Measurements from ENCODE around the gene MRPL27. TPM values are rescaled to one million over a fixed set of nuclear protein-coding genes. Genes with fewer than 3 reads are reported as not detected.

MRPL27 gene
- total RNA-seq, 4 donors from 2014 or later = 14.0 to 72.8 (median 64.4) TPM

GRCh38 chr17:50318501-50319285 is 54.3 kb downstream of the MRPL27 start:
- Histone ChIP-seq H3K27ac (no peak overlapping the region), H3K9me3 (no peaks in the 10 kb centered on the region), H3K36me3 (no peaks in the 10 kb centered on the region), H3K4me3 (no peak overlapping the region), H3K4me1 (no peaks in the 10 kb centered on the region), H3K27me3 (no peaks in the 10 kb centered on the region)
- TF ChIP-seq POLR2A (IDR thresholded peaks at IDR 0.05) (no peak), CTCF (IDR thresholded peaks at IDR 0.05) (no peak)
- DNase-seq = no peak

Small RNAs within 50 kb of the gene (small RNA-seq; reads per million reads assigned to genes)
- gene RF00019 = 0 reads per million in 2 donors

Other genes with a start within 250 kb of the MRPL27 start
- 1 to 10 TPM in 2 of 4 donors, under 1 TPM in 2; 0.53 to 2.5 (median 1.0) TPM for gene SAMD14, start 243.0 kb downstream of the MRPL27 start, total RNA-seq
- 10 to 100 TPM; 18.0 to 40.4 (median 32.9) TPM for gene PPP1R9B, start 222.5 kb downstream of the MRPL27 start, total RNA-seq
- 1 to 10 TPM in 3 of 4 donors, not detected in 1; 2.9 to 3.5 (median 3.5) TPM for gene SGCA, start 207.2 kb downstream of the MRPL27 start, total RNA-seq
- 100 to 1,000 TPM in 1 of 4 donors, 10 to 100 TPM in 3; 11.3 to 287 (median 31.9) TPM for gene COL1A1, start 171.6 kb downstream of the MRPL27 start, total RNA-seq
- 10 to 100 TPM in 3 of 4 donors, under 1 TPM in 1; 0.83 to 86.0 (median 50.6) TPM for gene TMEM92, start 98.7 kb downstream of the MRPL27 start, total RNA-seq
- 10 to 100 TPM; 17.7 to 41.3 (median 27.1) TPM for gene XYLT2, start 27.1 kb downstream of the MRPL27 start, total RNA-seq
- 10 to 100 TPM in 1 of 4 donors, 1 to 10 TPM in 2, under 1 TPM in 1; 0.53 to 23.1 (median 1.9) TPM for gene EME1, start within 50 bp of the MRPL27 start, total RNA-seq
- 10 to 100 TPM; 57.0 to 89.1 (median 73.2) TPM for gene LRRC59, start 24.3 kb upstream of the MRPL27 start, total RNA-seq
- 100 to 1,000 TPM; 143 to 278 (median 189) TPM for gene ACSF2, start 53.0 kb upstream of the MRPL27 start, total RNA-seq
- gene CHAD, start 95.7 kb upstream of the MRPL27 start, total RNA-seq = 10 to 100 TPM in 2 of 4 donors, 1 to 10 TPM in 2; 7.4 to 24.6 (median 14.7) TPM
- gene RSAD1, start 105.7 kb upstream of the MRPL27 start, total RNA-seq = 10 to 100 TPM; 24.3 to 53.4 (median 39.5) TPM
- 1 to 10 TPM in 1 of 4 donors, under 1 TPM in 1, not detected in 2; 0.53 to 1.1 TPM for gene MYCBPAP, start 135.3 kb upstream of the MRPL27 start, total RNA-seq
- 10 to 100 TPM in 2 of 4 donors, 1 to 10 TPM in 2; 3.0 to 17.3 (median 13.0) TPM for gene EPN3, start 159.6 kb upstream of the MRPL27 start, total RNA-seq
- 100 to 1,000 TPM in 3 of 4 donors, 10 to 100 TPM in 1; 75.1 to 125 (median 110) TPM for gene SPATA20, start 174.0 kb upstream of the MRPL27 start, total RNA-seq
- gene CACNA1G, start 187.5 kb upstream of the MRPL27 start, total RNA-seq = not detected

Data from Peyer's patch (tissue), 4 donors.